ACHN (cell line): Measurements from ENCODE around the gene PATE1.

Source experiments
- DNase-seq: peaks from one replicate; pipeline ENCODE4 v3.0.0-alpha.2; 2015
- in situ Hi-C: cut with HindIII; loops from 2 replicates; pipeline ENCODE4 v1.10.0; 2017; ENCODE audit warnings: low sequenced_read_pairs, low pct_ligation_motif_present, low pct_unique_long_range_greater_than_20kb

Gene PATE1

DNA sequence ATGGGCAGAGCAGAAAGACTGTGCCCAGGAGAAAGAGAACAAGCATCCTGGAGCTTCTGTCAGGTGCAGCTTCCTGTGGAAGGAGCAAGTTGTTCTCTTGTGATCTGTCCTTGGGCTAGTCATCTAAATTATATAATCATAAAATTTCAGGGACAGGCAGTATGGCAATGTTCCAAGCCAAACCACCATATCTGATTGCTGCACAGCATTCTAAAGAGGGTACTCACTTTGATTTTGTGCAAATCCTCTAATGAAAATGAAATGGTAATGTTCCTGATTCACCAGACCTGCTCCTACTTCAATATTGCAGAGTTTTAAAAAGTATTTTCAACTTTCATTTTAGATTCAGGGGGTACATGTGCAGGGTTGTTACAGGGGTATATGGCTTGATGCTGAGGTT is 32.6 kb downstream of the PATE1 start, which contains the start of gene PATE2:
Gene PATE2, minus strand, starts transcription at position 101 of the 400 bp plus-strand sequence. Its CDS starts 55 bp downstream, at position 46.
- DNase-seq, result no peak
- in situ Hi-C loops, result no loop called here

DNA sequence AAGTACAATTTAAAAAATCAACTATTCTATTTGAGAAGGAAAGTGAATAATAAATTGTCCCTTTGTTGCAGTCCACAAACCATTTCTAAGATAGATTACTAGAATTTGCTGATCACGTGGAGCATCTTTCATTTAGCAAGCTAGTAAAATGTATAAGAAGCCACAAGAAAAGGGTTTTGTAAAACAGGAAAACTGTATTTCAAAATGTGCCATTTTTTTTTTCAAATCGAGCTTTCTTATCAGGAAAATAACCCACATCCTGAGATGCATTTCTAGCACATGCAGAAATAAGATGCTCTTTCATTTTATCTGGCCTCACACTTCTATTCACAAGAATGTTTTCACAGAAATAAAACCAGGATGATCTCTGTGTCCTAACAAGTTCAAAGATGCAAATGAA is 38.6 kb downstream of the PATE1 start:
- DNase-seq, result no peak
- in situ Hi-C loops, result no loop called here

DNA sequence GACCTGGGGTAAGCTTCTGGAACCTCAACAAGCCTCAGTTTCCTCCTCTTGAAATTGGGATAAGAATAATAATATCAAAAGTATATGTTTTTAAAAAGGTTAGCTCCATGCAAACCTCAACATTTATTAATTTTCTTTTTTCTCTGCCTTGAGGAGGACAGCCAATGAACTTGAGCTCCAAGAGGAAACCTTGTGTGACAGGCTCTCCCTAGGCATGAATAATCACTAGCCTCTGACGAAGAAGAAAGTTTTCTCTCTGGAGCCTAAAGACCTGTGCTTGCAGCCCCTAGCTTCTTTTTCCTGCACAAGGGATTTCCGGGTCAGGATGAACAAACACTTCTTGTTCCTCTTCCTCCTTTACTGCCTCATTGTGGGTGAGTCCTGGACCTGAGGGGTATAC is 41.7 kb downstream of the PATE1 start, which contains the start of gene PATE3:
Gene PATE3, plus strand, starts transcription at position 301 of the 400 bp plus-strand sequence. Its CDS starts 25 bp downstream, at position 326.
- DNase-seq, result no peak

DNA sequence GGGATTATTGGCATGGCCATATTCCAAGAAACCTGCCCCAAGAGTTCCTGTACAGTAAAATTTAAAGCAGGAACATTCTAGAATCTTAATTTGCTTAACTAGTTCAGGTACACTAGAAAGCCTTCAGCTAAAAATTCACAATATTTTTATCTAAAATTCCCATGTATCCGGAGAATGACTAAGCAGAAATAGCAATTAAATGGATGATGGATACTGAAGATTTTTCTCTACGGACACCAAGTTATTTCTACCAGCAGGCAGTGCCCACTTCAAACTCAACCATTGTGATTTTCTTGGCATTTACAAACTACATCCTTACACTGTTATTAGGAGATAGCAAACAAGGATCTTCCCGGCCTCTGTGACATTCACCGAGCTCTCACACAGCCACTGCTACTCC is 44.7 kb downstream of the PATE1 start:
- no peak for DNase-seq
- in situ Hi-C loops, result no loop called here

More for the DNA sequence above, 41.7 kb downstream of the PATE1 start, which contains the start of gene PATE3:
- in situ Hi-C loops, result no loop called here

DNA sequence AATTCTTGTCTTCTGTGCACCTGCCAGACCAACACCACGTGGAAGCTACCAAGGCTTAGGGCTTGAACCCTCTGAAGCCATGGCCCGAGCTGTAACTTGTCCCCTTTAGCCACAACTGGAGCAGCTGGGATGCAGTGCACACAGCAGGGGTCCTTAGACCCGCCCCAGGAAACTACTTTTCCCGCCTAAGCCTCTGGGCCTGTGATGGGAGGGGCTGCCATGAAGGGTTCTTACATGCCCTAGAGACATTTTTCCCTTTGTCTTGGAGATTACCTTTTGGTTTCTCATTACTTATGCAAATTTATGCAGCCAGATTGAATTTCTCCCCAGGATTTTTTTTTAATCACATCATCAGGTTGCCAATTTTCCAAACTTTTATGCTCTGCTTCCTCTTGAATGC is 51.6 kb downstream of the PATE1 start:
- no peak for DNase-seq
- in situ Hi-C loops, result no loop called here
